ENCODE measurements around the gene ABCA4. TPM values are rescaled to one million over a fixed set of nuclear protein-coding genes. Genes with fewer than 3 reads are reported as not detected.

The ABCA4 gene
- total and polyA plus RNA-seq, 2 of the 8 experiments (the other 6 are each of a cell fraction or from before 2014, with no cell fraction given) = 0.06 TPM; not detected in 1

DNA sequence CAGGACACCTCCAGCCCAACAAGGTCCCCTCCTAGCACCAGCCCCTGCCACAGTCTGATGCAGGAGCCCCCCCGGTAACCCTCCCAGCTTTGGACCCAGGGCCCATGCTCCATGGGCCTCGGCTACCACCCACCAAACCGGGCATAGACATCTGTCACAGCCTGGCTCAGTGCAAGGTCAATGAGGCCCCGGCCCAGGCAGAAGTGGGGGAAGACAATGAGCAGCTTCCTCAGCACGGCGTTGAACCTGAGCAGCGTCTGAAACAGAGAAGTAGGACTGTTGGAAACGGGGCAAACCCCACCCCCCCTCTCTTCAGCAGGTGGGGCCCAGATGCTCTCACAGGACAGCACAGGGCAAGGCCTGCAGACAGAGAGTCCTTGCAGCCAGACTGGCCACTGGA lies 109.8 kb downstream of the ABCA4 start (continued):
- TF ChIP-seq, protein P1, sequence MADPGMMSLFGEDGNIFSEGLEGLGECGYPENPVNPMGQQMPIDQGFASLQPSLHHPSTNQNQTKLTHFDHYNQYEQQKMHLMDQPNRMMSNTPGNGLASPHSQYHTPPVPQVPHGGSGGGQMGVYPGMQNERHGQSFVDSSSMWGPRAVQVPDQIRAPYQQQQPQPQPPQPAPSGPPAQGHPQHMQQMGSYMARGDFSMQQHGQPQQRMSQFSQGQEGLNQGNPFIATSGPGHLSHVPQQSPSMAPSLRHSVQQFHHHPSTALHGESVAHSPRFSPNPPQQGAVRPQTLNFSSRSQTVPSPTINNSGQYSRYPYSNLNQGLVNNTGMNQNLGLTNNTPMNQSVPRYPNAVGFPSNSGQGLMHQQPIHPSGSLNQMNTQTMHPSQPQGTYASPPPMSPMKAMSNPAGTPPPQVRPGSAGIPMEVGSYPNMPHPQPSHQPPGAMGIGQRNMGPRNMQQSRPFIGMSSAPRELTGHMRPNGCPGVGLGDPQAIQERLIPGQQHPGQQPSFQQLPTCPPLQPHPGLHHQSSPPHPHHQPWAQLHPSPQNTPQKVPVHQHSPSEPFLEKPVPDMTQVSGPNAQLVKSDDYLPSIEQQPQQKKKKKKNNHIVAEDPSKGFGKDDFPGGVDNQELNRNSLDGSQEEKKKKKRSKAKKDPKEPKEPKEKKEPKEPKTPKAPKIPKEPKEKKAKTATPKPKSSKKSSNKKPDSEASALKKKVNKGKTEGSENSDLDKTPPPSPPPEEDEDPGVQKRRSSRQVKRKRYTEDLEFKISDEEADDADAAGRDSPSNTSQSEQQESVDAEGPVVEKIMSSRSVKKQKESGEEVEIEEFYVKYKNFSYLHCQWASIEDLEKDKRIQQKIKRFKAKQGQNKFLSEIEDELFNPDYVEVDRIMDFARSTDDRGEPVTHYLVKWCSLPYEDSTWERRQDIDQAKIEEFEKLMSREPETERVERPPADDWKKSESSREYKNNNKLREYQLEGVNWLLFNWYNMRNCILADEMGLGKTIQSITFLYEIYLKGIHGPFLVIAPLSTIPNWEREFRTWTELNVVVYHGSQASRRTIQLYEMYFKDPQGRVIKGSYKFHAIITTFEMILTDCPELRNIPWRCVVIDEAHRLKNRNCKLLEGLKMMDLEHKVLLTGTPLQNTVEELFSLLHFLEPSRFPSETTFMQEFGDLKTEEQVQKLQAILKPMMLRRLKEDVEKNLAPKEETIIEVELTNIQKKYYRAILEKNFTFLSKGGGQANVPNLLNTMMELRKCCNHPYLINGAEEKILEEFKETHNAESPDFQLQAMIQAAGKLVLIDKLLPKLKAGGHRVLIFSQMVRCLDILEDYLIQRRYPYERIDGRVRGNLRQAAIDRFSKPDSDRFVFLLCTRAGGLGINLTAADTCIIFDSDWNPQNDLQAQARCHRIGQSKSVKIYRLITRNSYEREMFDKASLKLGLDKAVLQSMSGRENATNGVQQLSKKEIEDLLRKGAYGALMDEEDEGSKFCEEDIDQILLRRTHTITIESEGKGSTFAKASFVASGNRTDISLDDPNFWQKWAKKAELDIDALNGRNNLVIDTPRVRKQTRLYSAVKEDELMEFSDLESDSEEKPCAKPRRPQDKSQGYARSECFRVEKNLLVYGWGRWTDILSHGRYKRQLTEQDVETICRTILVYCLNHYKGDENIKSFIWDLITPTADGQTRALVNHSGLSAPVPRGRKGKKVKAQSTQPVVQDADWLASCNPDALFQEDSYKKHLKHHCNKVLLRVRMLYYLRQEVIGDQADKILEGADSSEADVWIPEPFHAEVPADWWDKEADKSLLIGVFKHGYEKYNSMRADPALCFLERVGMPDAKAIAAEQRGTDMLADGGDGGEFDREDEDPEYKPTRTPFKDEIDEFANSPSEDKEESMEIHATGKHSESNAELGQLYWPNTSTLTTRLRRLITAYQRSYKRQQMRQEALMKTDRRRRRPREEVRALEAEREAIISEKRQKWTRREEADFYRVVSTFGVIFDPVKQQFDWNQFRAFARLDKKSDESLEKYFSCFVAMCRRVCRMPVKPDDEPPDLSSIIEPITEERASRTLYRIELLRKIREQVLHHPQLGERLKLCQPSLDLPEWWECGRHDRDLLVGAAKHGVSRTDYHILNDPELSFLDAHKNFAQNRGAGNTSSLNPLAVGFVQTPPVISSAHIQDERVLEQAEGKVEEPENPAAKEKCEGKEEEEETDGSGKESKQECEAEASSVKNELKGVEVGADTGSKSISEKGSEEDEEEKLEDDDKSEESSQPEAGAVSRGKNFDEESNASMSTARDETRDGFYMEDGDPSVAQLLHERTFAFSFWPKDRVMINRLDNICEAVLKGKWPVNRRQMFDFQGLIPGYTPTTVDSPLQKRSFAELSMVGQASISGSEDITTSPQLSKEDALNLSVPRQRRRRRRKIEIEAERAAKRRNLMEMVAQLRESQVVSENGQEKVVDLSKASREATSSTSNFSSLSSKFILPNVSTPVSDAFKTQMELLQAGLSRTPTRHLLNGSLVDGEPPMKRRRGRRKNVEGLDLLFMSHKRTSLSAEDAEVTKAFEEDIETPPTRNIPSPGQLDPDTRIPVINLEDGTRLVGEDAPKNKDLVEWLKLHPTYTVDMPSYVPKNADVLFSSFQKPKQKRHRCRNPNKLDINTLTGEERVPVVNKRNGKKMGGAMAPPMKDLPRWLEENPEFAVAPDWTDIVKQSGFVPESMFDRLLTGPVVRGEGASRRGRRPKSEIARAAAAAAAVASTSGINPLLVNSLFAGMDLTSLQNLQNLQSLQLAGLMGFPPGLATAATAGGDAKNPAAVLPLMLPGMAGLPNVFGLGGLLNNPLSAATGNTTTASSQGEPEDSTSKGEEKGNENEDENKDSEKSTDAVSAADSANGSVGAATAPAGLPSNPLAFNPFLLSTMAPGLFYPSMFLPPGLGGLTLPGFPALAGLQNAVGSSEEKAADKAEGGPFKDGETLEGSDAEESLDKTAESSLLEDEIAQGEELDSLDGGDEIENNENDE (IDR thresholded peaks at IDR 0.05; ENCODE audit: insufficient replicate concordance, low read length) = no peak
- TF ChIP-seq TEAD4 (IDR thresholded peaks at IDR 0.05; ENCODE audit: low read depth, low read length) (no peak), CHD1 (IDR thresholded peaks at IDR 0.05; ENCODE audit: low read depth, low read length) (no peak), POLR2AphosphoS5 (IDR thresholded peaks at IDR 0.05; ENCODE audit: low read depth, low read length) (no peak), POU5F1 (IDR thresholded peaks at IDR 0.05; ENCODE audit: low read depth, low read length) (no peak), SIRT6 (IDR thresholded peaks at IDR 0.05; ENCODE audit: low read length) (no peak), TBP (IDR thresholded peaks at IDR 0.05; ENCODE audit: low read depth, low read length) (no peak), YY1 (IDR thresholded peaks at IDR 0.05; ENCODE audit: low read depth, low read length) (no peak), SIN3A (conservative IDR thresholded peaks at IDR 0.05 in 1 of 2, IDR thresholded peaks at IDR 0.05 in 1 of 2; ENCODE audit: low read depth in 1 of 2, low read length in 2 of 2) (no peak)
- TF ChIP-seq, protein P2, sequence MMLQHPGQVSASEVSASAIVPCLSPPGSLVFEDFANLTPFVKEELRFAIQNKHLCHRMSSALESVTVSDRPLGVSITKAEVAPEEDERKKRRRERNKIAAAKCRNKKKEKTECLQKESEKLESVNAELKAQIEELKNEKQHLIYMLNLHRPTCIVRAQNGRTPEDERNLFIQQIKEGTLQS (IDR thresholded peaks at IDR 0.05; ENCODE audit: insufficient read depth, low read depth, low read length) = no peak
